OCI-LY3 (cell line): ENCODE results near the gene OBSL1.

Experiments used
- EZH2phosphoT487 ChIP-seq: fragments of 200-600 bp; shearing (Covaris generic); IDR thresholded peaks from 2 replicates; pipeline ENCODE4 v1.6.1; 2018; ENCODE audit warnings: antibody characterized with exemption, mixed run types, low read depth
- TF ChIP-seq, protein P1 (sequence below): fragments of 200-600, 300-600 bp; sonication (generic); IDR thresholded peaks from 2 replicates; pipeline ENCODE4 v1.5.1; 2014; ENCODE audit warnings: antibody characterized with exemption, low read length, low read depth

- TF ChIP-seq, protein P1, sequence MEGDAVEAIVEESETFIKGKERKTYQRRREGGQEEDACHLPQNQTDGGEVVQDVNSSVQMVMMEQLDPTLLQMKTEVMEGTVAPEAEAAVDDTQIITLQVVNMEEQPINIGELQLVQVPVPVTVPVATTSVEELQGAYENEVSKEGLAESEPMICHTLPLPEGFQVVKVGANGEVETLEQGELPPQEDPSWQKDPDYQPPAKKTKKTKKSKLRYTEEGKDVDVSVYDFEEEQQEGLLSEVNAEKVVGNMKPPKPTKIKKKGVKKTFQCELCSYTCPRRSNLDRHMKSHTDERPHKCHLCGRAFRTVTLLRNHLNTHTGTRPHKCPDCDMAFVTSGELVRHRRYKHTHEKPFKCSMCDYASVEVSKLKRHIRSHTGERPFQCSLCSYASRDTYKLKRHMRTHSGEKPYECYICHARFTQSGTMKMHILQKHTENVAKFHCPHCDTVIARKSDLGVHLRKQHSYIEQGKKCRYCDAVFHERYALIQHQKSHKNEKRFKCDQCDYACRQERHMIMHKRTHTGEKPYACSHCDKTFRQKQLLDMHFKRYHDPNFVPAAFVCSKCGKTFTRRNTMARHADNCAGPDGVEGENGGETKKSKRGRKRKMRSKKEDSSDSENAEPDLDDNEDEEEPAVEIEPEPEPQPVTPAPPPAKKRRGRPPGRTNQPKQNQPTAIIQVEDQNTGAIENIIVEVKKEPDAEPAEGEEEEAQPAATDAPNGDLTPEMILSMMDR: no peak
- TF ChIP-seq EZH2phosphoT487: no peak
Observed at GRCh38 chr2:219527472-219527871, 43.9 kb downstream of the OBSL1 start.
